HG03060 (cell line): ENCODE measurements around the gene FBXW8.

Experiments
- ATAC-seq: cut with Tn5 transposase; IDR thresholded peaks from one replicate; pipeline ENCODE4 v1.9.1; 2021; ENCODE audit warnings: low read depth, moderate number of reproducible peaks; ENCODE audit not compliant: unreplicated experiment

FBXW8 gene

GRCh38 chr12:116954710-116955381, 44.1 kb downstream of the FBXW8 start:
- ATAC-seq: no peak

- ATAC-seq: no peak
These were observed 44.8 kb downstream of the FBXW8 start for GRCh38 chr12:116955382-116956021.

- no peak for ATAC-seq
These were observed 47.9 kb downstream of the FBXW8 start for GRCh38 chr12:116958402-116959197.

GRCh38 chr12:116959198-116959460, 48.4 kb downstream of the FBXW8 start:
- no peak for ATAC-seq

- peak; percentile 99 for ATAC-seq
These were observed 49.2 kb downstream of the FBXW8 start for GRCh38 chr12:116959845-116960514.

- ATAC-seq: no peak
These were observed 51.4 kb downstream of the FBXW8 start for GRCh38 chr12:116962197-116962596.

GRCh38 chr12:116962783-116963356, 52.1 kb downstream of the FBXW8 start:
- ATAC-seq: no peak

- no peak for ATAC-seq
These were observed 53.6 kb downstream of the FBXW8 start for GRCh38 chr12:116964054-116965050.

GRCh38 chr12:116968986-116969385, 58.2 kb downstream of the FBXW8 start:
- ATAC-seq: no peak

- no peak for ATAC-seq
These were observed 59.1 kb downstream of the FBXW8 start for GRCh38 chr12:116969615-116970585.

- ATAC-seq: no peak
These were observed 60.5 kb downstream of the FBXW8 start for GRCh38 chr12:116971222-116971621.

- no peak for ATAC-seq
These were observed 65.1 kb downstream of the FBXW8 start for GRCh38 chr12:116975779-116976393.

- ATAC-seq: no peak
These were observed 67.0 kb downstream of the FBXW8 start for GRCh38 chr12:116977465-116978380.

- ATAC-seq: no peak
These were observed 68.2 kb downstream of the FBXW8 start for GRCh38 chr12:116978791-116979508.

GRCh38 chr12:116980083-116980482, 69.3 kb downstream of the FBXW8 start:
- no peak for ATAC-seq

GRCh38 chr12:116982791-116983411, 72.2 kb downstream of the FBXW8 start:
- ATAC-seq: no peak
